Airway epithelial cell (primary cell): ENCODE measurements around the gene MED12L. TPM values are rescaled to one million over a fixed set of nuclear protein-coding genes. Genes with fewer than 3 reads are reported as not detected.

Experiments
- total RNA-seq: library from RNA; depleted of rRNA; stranded (reverse); fragments of >200 nt; gene quantifications from 2 replicates; pipeline ENCODE4 v1.2.3, GENCODE V29; 2015

The MED12L gene
- 0.05 and 0.07 TPM in 2 replicates for total RNA-seq

DNA sequence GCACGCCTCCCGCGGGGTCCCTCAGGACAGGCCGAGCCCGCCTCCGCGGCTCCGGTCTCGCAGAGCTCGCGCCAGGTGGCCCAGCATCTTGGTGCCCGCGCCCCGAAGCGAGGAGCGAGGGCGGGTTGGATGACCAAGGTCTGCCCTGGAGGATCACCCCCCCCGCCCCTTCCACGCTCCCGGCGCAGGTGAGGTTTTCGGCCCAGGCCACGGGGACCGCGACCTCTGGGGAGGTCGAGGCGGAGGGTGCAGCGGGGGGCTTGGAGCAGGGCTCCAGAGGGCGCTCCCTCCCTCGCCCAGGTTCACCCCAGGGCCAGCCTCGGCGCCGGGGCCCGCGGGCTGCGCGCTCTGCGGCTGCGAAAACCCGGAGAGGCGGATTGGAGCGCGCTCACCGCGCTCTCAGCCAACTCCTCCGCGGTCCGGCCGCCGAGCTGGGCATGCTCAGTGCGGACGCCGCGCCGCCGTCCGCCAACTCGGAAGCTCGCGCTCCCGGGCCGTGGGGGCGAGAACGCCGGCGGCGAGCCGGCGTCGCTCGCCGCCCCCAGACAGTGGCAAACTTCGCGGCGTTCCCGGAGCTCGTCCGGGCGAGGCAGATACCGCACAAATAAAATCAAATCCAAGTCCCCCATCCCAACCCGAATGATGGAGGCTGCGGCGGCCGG, at the start of gene MED12L:
Gene MED12L, plus strand, starts transcription at position 438 of the 662 bp plus-strand sequence. CDS start 1,263 bp downstream, outside the sequence.

GRCh38 chr3:151203051-151203420, 117.6 kb downstream of the MED12L start, which contains the start of gene GPR171:
Gene GPR171, minus strand, starts transcription at chr3:151203216. Its CDS starts 3,830 bp downstream, at chr3:151199386.

GRCh38 chr3:151278230-151278629, 192.8 kb downstream of the MED12L start, which contains the start of gene P2RY14:
Gene P2RY14, minus strand, starts transcription at chr3:151278542. Its CDS starts 64,226 bp downstream, at chr3:151214316.

DNA sequence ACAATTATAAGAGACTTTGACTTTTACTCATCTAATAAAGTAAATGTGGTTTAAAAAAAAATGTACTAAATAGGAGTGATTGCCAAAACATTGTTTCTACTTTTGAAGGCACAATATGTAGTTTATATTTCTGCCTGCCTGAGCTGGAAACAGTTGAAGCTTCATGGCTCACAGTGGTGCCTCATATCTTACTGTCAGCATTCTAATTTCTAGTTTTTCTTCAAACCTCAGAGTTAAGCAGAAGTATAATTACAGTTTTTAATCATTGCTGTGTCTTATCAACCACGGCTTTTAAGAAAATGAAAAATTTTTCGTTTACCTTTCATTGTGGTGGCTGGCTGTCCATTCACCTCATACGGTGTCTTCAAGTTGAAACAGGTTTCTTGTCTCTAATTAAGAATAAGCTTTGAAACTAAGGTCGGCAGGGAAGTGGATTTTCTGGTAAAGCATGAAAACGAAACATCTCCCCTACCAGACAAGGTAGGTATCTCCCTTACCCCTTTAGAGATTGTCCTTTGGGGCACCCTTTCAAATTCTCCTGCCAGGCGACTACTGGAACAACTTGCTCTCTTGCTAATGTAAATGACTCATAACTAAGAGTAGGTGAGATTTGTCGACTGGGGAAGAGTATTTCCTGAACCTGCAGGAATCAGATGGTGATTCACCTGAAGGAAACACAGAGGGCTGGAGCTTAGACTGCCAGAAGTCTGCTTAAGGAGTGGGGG, 231.0 kb downstream of the MED12L start, which contains the start of gene GPR87:
Gene GPR87, minus strand, starts transcription at position 554 of the 725 bp plus-strand sequence. CDS start 16,720 bp downstream, outside the sequence.

DNA sequence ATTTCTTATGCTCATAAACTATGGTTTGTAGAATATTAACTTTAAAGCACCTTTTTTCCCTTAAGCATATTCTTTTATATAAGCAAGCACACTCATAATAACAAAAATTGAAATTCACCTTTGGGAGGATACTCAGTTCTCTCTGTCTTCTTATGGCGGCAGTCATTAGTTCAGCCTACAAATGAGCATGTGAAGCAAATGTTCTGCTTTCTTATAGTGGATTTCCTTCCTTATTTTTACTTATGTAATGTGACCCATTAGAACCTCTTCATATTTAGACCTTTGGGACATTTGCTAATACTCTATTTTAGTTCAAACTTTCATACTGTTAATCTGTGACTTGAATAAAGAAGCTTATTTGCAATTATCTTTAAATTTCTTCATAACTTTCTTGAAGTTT, 243.9 kb downstream of the MED12L start, which contains the start of gene P2RY13:
Gene P2RY13, minus strand, starts transcription at position 187 of the 400 bp plus-strand sequence. Its CDS starts 21 bp downstream, at position 166.

GRCh38 chr3:151384741-151385174, 299.3 kb downstream of the MED12L start, which contains the start of gene P2RY12:
Gene P2RY12, minus strand, starts transcription at chr3:151384753. Its CDS starts 45,908 bp downstream, at chr3:151338845.

GRCh38 chr3:151460774-151461450, 375.4 kb downstream of the MED12L start, which contains the start of gene IGSF10:
Gene IGSF10, minus strand, starts transcription at chr3:151461061. Its CDS starts 2,352 bp downstream, at chr3:151458709.

Other genes starting within 250 kb of the MED12L start
- not detected in 2 replicates for gene MINDY4B, start 180.2 kb upstream of the MED12L start, total RNA-seq
- gene CLRN1, start 112.9 kb upstream of the MED12L start, total RNA-seq = not detected in 2 replicates
- gene GPR171, start 117.6 kb downstream of the MED12L start, total RNA-seq = not detected in 2 replicates
- 0.07 TPM in 1 of 2 replicates, not detected in the other for gene P2RY14, start 192.9 kb downstream of the MED12L start, total RNA-seq
- gene GPR87, start 231.2 kb downstream of the MED12L start, total RNA-seq = 69.9 and 74.1 TPM in 2 replicates
- not detected in 2 replicates for gene P2RY13, start 243.9 kb downstream of the MED12L start, total RNA-seq